Epidermal melanocyte (primary cell): Measurements from ENCODE around the gene TPRG1L.

ENCODE experiments used
- DNase-seq: peaks from one replicate; pipeline ENCODE4 v3.0.0; 2011; ENCODE audit warnings: low spot score; ENCODE audit not compliant: insufficient read length

Gene TPRG1L

GRCh38 chr1:3593745-3594144 lies 31.1 kb upstream of the TPRG1L start:
- DNase-seq = no peak

GRCh38 chr1:3594706-3595377 lies 30.0 kb upstream of the TPRG1L start:
- no peak for DNase-seq

GRCh38 chr1:3595949-3596348 lies 28.9 kb upstream of the TPRG1L start:
- no peak for DNase-seq

GRCh38 chr1:3596663-3597598 lies 27.9 kb upstream of the TPRG1L start:
- no peak for DNase-seq

- no peak for DNase-seq
Measured at GRCh38 chr1:3597599-3597964, 27.2 kb upstream of the TPRG1L start.

- DNase-seq = no peak
Measured at GRCh38 chr1:3598051-3598491, 26.7 kb upstream of the TPRG1L start.

GRCh38 chr1:3598522-3599285 lies 26.1 kb upstream of the TPRG1L start:
- no peak for DNase-seq

- peak; percentile 43 for DNase-seq
Measured at GRCh38 chr1:3599286-3599811, 25.5 kb upstream of the TPRG1L start.

- no peak for DNase-seq
Measured at GRCh38 chr1:3599816-3600215, 25.0 kb upstream of the TPRG1L start.

GRCh38 chr1:3600354-3600753 lies 24.5 kb upstream of the TPRG1L start:
- DNase-seq = no peak

GRCh38 chr1:3601743-3602142 lies 23.1 kb upstream of the TPRG1L start:
- DNase-seq = no peak

GRCh38 chr1:3602375-3602774 lies 22.4 kb upstream of the TPRG1L start:
- no peak for DNase-seq

- no peak for DNase-seq
Measured at GRCh38 chr1:3603156-3603555, 21.7 kb upstream of the TPRG1L start.

GRCh38 chr1:3603571-3604467 lies 21.0 kb upstream of the TPRG1L start:
- DNase-seq = no peak

- DNase-seq = no peak
Measured at GRCh38 chr1:3604468-3604974, 20.3 kb upstream of the TPRG1L start.

GRCh38 chr1:3604997-3605823 lies 19.6 kb upstream of the TPRG1L start:
- DNase-seq = no peak

- DNase-seq = no peak
Measured at GRCh38 chr1:3606779-3607702, 17.8 kb upstream of the TPRG1L start.

GRCh38 chr1:3607703-3608065 lies 17.1 kb upstream of the TPRG1L start:
- no peak for DNase-seq

- no peak for DNase-seq
Measured at GRCh38 chr1:3608154-3608553, 16.7 kb upstream of the TPRG1L start.
